Measurements from ENCODE around the gene PARP12. TPM values are rescaled to one million over a fixed set of nuclear protein-coding genes. Genes with fewer than 3 reads are reported as not detected.

The PARP12 gene
- total and polyA plus RNA-seq, 3 donors from 2014 or later = 39.4 to 63.1 (median 54.6) TPM

DNA sequence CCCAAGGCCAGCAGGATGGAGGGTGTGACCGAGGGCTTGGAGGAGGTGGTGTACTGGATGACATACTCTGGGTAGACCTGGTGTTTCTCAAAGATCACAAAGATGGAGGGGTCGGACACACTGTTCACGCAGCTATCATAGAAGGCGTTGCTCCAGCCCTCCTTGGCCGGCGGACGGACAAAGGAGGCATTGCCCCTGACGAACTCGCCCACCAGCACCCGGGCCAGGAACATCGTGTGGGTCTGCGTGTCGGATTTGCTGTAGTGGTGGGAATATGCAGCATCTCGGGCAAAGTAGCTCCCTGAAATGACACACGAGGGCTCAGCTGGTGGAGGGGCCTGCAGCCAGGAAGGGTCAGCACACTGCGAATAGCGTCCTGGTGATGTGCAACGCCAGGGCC lies 38.2 kb downstream of the PARP12 start:
- 95% methylated on average over 17 to 18 of the region's 18 CpGs for WGBS, 2 donors
- Histone ChIP-seq H3K36me3 (ENCODE audit: low read depth, missing control alignments) (no peaks in the 10 kb centered on the region), H3K9me3 (no peaks in the 10 kb centered on the region), H3K4me1 (no peaks in the 10 kb centered on the region), H3K27ac (no peak overlapping the region), H3K4me3 (no peak overlapping the region), H3K27me3 (no peaks in the 10 kb centered on the region)
- no peak for DNase-seq
- TF ChIP-seq, protein P1, sequence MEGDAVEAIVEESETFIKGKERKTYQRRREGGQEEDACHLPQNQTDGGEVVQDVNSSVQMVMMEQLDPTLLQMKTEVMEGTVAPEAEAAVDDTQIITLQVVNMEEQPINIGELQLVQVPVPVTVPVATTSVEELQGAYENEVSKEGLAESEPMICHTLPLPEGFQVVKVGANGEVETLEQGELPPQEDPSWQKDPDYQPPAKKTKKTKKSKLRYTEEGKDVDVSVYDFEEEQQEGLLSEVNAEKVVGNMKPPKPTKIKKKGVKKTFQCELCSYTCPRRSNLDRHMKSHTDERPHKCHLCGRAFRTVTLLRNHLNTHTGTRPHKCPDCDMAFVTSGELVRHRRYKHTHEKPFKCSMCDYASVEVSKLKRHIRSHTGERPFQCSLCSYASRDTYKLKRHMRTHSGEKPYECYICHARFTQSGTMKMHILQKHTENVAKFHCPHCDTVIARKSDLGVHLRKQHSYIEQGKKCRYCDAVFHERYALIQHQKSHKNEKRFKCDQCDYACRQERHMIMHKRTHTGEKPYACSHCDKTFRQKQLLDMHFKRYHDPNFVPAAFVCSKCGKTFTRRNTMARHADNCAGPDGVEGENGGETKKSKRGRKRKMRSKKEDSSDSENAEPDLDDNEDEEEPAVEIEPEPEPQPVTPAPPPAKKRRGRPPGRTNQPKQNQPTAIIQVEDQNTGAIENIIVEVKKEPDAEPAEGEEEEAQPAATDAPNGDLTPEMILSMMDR (IDR thresholded peaks at IDR 0.05) = no peak
- TF ChIP-seq POLR2A (IDR thresholded peaks at IDR 0.05) = no peak
- intact Hi-C loops (cut with DNase I; ENCODE audit: low total_unique reads) = no loop called here

DNA sequence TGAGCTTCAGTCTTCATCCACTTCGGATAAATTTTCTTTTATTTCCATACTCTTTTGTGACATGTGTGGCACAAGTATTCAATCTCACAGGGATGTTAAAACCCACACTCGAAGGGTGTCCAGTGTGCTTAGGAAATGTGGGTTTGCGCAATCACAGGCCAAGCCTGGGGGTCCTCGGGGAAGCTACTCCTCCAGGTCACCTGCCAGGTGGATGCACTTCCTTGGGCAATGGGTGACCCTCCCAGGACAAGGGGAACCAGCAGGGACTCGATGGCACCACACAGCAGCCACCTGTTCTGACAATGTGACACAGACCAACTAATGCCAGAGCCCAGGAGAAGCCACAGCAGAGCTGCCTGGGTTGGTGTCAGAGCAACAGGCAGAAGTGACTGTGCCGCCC lies 39.0 kb downstream of the PARP12 start:
- intact Hi-C loops (cut with DNase I; ENCODE audit: low total_unique reads) = no loop called here
- H3K4me3 ChIP-seq = no peak overlapping the region
- H3K27me3 ChIP-seq = no peaks in the 10 kb centered on the region
- H3K27ac ChIP-seq = no peak overlapping the region
- H3K9me3 ChIP-seq = no peaks in the 10 kb centered on the region
- no peaks in the 10 kb centered on the region for H3K4me1 ChIP-seq
- H3K36me3 ChIP-seq (ENCODE audit: low read depth, missing control alignments) = no peaks in the 10 kb centered on the region
- no peak for DNase-seq
- 91 to 92% methylated on average over 6 of the region's 6 CpGs for WGBS, 2 donors
- TF ChIP-seq POLR2A (IDR thresholded peaks at IDR 0.05) = no peak
- TF ChIP-seq, protein P1 (IDR thresholded peaks at IDR 0.05) = no peak

DNA sequence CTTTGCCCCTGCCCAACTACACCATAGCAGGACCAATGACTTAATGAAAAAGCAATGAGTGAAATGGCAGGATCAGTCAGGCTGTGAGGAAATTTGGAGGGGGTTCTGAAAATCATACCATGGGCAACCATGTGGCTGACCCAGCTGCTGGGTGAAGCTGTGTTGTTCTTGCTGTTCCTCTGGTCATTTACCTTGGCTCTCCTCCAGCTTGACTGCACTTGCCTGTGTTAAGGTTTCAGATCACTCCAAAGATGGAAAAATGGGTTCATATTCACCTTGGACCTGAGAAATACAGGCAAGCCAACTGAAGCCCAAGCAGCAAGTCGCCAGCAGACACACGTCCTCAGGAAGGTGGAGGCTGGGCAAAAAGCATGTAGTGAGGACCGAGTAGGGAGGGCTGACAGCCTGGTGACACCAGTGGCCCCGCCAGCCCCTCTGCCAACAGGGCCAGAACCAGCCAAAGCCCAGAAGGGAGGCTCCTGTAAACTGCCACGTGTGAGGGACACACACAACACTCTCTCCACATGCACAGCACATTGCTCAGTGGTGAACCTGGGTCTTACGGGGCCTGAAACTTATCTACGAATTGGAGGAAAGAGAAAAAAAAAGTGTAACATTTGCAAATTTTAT lies 40.1 kb downstream of the PARP12 start:
- intact Hi-C loops (cut with DNase I; ENCODE audit: low total_unique reads) = no loop called here
- no peak overlapping the region for H3K27ac ChIP-seq
- no peaks in the 10 kb centered on the region for H3K4me1 ChIP-seq
- WGBS, 2 donors = 76% methylated on average over 7 of the region's 7 CpGs
- DNase-seq = no peak
- no peaks in the 10 kb centered on the region for H3K36me3 ChIP-seq (ENCODE audit: low read depth, missing control alignments)
- no peaks in the 10 kb centered on the region for H3K9me3 ChIP-seq
- no peaks in the 10 kb centered on the region for H3K27me3 ChIP-seq
- no peak overlapping the region for H3K4me3 ChIP-seq
- no peak for TF ChIP-seq POLR2A (IDR thresholded peaks at IDR 0.05)
- TF ChIP-seq, protein P1 (IDR thresholded peaks at IDR 0.05) = no peak

DNA sequence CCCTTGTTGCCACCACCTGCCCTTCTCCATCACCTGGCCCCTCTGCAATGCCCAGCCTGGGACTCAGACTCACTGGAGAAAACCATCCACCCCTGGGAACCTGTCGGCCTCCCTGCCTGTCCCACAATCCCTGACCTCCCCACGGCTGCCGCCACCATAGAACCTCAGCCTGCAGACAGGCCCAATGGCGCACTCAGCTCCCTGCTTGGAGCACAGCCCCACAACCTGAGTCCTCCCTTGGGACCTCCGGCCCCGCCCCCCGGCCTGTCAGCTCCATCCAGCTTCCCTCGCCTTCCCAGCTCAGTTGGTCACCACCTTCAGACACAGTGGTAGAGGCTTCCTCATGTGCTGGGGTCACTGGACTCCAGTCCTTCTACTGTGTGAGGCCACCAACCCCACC lies 41.1 kb downstream of the PARP12 start:
- H3K36me3 ChIP-seq (ENCODE audit: low read depth, missing control alignments) = no peaks in the 10 kb centered on the region
- WGBS, 2 donors = 95 to 96% methylated on average over 8 of the region's 8 CpGs
- intact Hi-C loops (cut with DNase I; ENCODE audit: low total_unique reads) = no loop called here
- H3K9me3 ChIP-seq = no peaks in the 10 kb centered on the region
- H3K4me1 ChIP-seq = no peaks in the 10 kb centered on the region
- DNase-seq = no peak
- no peaks in the 10 kb centered on the region for H3K27me3 ChIP-seq
- TF ChIP-seq, protein P1 (IDR thresholded peaks at IDR 0.05) = no peak
- TF ChIP-seq POLR2A (IDR thresholded peaks at IDR 0.05) = no peak
- H3K27ac ChIP-seq = no peak overlapping the region
- no peak overlapping the region for H3K4me3 ChIP-seq

DNA sequence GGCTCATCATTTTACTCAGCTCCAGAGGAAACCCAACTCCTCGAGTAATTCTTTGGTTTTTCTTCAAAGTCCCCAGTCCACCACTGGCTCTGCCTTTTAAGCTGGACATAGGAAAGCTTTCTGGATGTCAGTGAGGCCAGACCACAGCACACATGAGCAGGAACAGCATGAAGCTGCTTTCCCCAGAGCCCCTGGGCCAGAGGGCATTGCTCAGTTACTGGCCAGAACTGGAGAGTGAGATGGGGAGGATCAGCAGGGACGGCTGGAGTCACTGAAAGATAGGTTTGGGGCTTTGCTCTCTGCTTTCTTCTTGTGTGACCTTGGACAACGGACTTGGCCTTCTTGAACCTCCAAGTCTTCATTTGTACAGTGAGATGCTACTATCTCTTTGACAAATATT lies 43.1 kb downstream of the PARP12 start:
- 55 to 66% methylated on average over 3 of the region's 3 CpGs for WGBS, 2 donors
- no peaks in the 10 kb centered on the region for H3K4me1 ChIP-seq
- intact Hi-C loops (cut with DNase I; ENCODE audit: low total_unique reads) = no loop called here
- no peaks in the 10 kb centered on the region for H3K9me3 ChIP-seq
- no peak overlapping the region for H3K27ac ChIP-seq
- H3K36me3 ChIP-seq (ENCODE audit: low read depth, missing control alignments) = no peaks in the 10 kb centered on the region
- H3K27me3 ChIP-seq = no peaks in the 10 kb centered on the region
- DNase-seq = no peak
- no peak overlapping the region for H3K4me3 ChIP-seq
- TF ChIP-seq, protein P1 (IDR thresholded peaks at IDR 0.05) = no peak
- TF ChIP-seq POLR2A (IDR thresholded peaks at IDR 0.05) = no peak

Data from testis (tissue), 3 donors.